Vagina (tissue), 2 donors: ENCODE measurements around the gene CACNA1C.

Experiments
- POLR2A ChIP-seq, 2 donors: fragments of 450-650 bp; IDR thresholded peaks; one replicate each; pipeline ENCODE4 v1.6.1; 2017; ENCODE audit warnings: antibody characterized with exemption in 2 of 2, mild to moderate bottlenecking in 2 of 2, moderate library complexity in 2 of 2
- TF ChIP-seq, protein P1 (sequence below), 3 experiments: fragments of 450-650 bp in 2 of 3; fragments of 200-600 bp in 1 of 3; sonication (generic) in 1 of 3; IDR thresholded peaks; one replicate each; pipeline ENCODE4 v1.5.1; 2017 to 2019; ENCODE audit warnings: antibody characterized with exemption in 3 of 3, mild to moderate bottlenecking in 2 of 3, moderate library complexity in 2 of 3

DNA sequence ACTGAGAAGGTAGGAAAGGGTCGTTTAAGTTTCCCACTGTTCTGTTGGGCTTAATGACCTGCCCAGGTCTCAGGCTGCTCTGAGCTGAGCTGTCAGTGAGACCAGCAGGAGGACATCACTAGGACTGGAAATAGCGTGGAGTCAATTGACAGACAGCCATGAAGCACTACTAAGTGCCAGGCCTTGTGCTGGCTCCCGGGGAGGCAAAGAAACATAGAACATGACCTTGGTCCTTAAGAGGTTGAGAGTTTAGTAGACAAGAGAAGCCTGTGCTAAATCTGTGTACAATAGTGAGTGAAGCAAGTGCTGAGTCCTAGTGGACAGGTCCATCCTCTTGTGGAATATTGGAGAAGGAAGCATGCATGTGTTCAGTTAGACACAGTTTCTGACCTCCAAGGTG is 239.2 kb downstream of the CACNA1C start:
- TF ChIP-seq, protein P1, sequence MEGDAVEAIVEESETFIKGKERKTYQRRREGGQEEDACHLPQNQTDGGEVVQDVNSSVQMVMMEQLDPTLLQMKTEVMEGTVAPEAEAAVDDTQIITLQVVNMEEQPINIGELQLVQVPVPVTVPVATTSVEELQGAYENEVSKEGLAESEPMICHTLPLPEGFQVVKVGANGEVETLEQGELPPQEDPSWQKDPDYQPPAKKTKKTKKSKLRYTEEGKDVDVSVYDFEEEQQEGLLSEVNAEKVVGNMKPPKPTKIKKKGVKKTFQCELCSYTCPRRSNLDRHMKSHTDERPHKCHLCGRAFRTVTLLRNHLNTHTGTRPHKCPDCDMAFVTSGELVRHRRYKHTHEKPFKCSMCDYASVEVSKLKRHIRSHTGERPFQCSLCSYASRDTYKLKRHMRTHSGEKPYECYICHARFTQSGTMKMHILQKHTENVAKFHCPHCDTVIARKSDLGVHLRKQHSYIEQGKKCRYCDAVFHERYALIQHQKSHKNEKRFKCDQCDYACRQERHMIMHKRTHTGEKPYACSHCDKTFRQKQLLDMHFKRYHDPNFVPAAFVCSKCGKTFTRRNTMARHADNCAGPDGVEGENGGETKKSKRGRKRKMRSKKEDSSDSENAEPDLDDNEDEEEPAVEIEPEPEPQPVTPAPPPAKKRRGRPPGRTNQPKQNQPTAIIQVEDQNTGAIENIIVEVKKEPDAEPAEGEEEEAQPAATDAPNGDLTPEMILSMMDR (IDR thresholded peaks at IDR 0.05), result no peak
- TF ChIP-seq POLR2A (IDR thresholded peaks at IDR 0.05), result no peak
